ENCODE measurements around the gene TRIM26.

TRIM26 gene

DNA sequence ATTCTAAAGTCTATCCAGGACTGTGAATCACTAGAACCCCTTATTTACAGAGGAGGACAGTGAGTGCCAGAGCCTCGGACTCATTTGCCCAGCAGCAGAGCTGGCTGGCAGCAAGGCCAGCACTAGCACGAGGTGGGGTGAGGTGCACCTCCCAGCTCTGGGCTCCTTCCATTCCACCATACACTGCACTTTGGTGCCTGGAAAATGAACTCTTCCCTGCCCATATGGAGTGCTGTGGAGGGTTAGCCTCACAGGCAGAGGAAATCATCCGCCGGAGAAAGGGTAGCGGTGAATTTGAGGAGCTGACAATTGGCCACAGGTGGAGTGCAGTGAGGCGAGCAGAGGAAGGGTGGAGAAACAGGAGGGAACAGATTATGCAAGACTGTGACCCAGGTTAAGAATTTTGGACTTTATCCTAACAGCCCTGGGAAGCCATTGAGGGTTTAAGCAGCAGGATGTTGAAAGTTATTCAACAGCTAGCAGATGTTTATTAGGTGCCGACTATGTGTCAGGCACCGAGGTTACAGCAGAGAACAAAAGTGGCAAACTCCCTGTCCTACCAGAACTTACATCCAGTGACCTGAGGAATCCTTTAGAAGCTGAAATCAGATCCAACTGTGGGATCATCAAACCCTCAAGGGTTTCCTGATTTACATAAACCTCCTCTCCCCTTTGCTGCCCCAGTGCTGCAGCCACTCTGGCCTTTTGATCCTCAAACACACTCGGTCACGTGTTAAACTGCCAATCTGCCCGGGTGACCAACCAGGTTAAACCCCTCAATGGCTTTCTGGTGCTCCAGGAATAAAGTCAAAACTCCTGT, 6.2 kb downstream of the TRIM26 start:
- TF ChIP-seq, protein P1, sequence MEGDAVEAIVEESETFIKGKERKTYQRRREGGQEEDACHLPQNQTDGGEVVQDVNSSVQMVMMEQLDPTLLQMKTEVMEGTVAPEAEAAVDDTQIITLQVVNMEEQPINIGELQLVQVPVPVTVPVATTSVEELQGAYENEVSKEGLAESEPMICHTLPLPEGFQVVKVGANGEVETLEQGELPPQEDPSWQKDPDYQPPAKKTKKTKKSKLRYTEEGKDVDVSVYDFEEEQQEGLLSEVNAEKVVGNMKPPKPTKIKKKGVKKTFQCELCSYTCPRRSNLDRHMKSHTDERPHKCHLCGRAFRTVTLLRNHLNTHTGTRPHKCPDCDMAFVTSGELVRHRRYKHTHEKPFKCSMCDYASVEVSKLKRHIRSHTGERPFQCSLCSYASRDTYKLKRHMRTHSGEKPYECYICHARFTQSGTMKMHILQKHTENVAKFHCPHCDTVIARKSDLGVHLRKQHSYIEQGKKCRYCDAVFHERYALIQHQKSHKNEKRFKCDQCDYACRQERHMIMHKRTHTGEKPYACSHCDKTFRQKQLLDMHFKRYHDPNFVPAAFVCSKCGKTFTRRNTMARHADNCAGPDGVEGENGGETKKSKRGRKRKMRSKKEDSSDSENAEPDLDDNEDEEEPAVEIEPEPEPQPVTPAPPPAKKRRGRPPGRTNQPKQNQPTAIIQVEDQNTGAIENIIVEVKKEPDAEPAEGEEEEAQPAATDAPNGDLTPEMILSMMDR (IDR thresholded peaks at IDR 0.05; ENCODE audit: extremely low read depth, missing control alignments), result no peak
- no peak for DNase-seq (ENCODE audit: low spot score)

DNA sequence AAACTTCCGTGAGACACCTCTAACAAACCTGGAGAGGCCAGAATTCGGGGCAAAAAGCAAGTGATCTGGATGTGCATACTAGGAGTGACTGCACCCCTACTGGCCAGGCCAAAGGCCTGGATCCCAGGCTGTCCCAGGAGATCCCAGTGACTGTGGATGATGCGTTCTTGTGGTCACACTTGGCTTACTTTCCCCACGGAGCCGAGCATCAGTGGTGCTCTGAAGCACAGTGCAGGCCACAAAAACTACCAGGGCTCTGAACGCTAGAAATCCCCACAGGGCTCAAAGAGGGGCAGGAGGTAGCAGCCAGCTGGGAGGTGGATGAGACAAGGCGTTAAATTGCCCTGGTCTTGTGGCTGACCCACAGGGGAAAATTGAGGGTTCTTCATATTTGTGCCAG, 7.1 kb downstream of the TRIM26 start:
- TF ChIP-seq, protein P1 (IDR thresholded peaks at IDR 0.05; ENCODE audit: extremely low read depth, missing control alignments), result no peak
- DNase-seq (ENCODE audit: low spot score), result no peak

DNA sequence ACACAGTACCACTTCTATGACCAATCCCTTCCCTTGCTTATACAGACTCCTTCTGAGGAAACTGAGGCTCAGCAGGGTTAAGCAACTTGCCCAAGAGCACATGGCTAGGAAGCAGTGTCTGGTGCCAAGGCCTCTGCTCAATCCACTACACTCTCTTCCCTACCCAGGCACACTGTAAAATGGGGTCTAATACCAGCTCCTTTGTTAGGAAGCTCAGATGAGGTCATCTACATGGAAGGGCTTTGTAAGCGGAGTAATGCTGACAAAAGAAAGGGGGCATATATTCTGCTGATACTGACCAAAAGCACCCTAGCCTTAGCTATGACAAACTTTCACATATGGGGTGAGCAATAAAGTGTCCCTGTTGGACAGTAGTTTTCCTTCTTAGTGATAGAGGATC, 9.1 kb downstream of the TRIM26 start:
- no peak for DNase-seq (ENCODE audit: low spot score)
- TF ChIP-seq, protein P1 (IDR thresholded peaks at IDR 0.05; ENCODE audit: extremely low read depth, missing control alignments), result no peak

DNA sequence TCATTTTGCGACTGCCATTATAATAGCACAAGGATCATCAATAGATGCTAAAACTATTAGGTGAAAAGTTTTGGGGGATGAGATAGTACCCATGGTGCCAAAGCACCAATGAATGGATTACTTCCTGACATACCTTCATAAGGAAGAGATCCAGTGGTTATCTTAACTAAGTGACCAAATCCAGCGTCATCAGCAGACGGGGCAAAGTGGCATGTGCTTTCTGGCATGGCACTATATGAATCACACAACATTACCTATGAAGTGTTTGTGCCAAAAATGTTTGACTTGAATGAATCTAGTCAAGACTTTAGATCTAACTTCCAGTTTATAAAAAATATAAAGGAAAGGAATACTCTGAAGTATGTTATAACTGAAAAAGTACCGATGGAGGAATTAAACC, 10.8 kb downstream of the TRIM26 start:
- TF ChIP-seq, protein P1 (IDR thresholded peaks at IDR 0.05; ENCODE audit: extremely low read depth, missing control alignments), result no peak
- no peak for DNase-seq (ENCODE audit: low spot score)

DNA sequence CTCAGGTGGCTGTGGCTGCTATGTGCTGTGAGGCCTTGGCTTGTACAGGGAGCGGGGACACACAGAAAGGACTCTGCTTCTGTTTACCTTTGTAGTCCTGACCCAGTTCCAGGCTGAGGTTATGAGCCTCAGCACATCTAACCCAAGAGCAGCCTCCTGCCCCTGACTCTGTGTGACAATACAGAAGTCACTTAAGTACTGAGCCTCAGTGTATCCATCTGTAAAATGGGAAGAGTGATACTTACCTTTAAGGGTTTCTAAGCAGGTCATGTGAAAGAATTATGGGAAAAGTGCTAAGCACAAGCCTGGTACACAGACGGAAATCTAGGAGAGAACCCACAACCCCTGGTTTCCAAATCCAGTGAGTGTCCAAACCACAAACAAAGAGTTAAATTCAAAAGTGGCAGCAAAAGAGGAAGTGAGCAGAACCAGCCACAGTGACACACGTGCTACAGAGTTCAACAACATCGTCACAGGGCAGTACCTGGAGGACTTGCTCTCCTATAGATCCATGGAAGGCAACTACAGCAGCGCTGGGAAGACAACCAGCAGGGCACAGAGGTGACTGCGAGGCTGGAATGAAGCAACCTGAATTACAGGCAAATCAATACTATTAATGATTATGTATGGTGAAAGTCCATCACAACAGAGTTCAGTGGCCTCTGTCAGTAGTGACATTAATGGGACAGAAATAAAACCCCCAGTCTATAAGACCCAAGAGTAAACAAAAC, 12.5 kb downstream of the TRIM26 start:
- TF ChIP-seq, protein P1 (IDR thresholded peaks at IDR 0.05; ENCODE audit: extremely low read depth, missing control alignments), result no peak
- peak; percentile 74 for DNase-seq (ENCODE audit: low spot score)

DNA sequence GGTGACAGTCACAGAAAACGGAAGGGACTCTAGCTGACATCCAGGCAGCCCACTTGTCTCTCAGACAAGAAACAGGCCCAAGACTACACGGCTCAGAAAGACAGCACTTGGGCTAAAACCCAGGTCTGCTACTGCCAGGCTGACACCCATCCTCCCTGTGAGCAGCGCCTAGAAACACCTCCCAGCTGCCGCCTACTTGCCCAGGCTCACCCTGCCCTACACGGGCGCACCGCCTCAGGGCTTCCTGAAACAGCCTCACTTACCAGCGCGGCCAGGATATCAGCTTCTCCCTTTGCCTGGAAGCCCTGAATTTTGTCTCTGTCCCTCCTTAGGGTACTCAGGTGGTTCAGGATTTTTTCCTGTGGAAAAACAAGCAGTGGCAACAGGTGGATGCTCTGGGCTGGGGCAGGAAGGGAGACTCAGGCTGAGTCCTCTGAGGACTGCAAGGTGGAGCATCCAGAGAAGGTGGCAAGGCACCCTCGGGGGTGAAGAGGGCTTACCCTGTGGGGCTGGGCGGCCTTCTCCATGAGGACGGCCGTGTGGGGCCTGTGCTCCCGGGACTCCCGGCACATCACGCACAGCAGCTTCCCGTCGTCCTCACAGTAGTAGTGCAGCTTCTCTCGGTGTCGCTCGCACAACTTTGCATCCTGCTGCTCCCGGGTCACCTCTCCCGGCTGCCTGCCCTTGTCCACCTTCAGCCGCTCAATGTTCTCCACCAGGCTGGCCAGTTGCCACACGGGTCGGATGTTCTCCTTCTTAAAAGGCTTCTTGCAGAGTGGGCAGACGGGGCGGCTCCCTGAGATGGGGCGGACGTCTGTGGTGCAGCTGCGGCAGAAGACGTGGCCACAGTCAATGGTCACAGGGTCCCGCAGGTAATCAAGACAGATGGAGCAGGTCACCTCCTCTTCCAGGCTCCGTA, 14.8 kb downstream of the TRIM26 start:
- no peak for DNase-seq (ENCODE audit: low spot score)
- TF ChIP-seq, protein P1 (IDR thresholded peaks at IDR 0.05; ENCODE audit: extremely low read depth, missing control alignments), result no peak

Measured in GM20000 (cell line).